IPS DF 4.7 (cell line): ENCODE data around the gene PRCC.

Source experiments
- DNase-seq: peaks from one replicate; pipeline ENCODE4 v3.0.0-alpha.2; 2013; ENCODE audit warnings: low spot score; ENCODE audit errors: extremely low read depth

PRCC gene

DNA sequence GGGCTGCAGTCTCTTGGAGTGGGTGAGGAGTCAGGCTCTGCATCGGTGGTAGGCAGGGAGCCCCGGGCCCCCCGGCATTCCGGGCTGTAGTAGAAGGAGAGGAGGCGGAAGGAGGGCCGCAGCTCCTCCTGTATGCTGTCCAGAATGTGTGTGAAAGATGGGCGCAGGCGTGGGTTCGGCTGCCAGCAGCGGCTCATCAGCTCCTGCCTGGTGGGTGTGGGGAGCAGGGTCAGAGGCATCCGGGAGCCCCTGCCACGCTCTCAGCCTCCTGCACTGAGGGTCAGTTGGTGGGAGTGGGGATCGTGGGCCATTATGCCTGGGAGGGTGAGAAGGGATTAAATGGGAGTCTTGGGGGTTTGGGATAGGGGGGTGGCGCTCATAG lies 73.6 kb downstream of the PRCC start:
- DNase-seq: no peak

DNA sequence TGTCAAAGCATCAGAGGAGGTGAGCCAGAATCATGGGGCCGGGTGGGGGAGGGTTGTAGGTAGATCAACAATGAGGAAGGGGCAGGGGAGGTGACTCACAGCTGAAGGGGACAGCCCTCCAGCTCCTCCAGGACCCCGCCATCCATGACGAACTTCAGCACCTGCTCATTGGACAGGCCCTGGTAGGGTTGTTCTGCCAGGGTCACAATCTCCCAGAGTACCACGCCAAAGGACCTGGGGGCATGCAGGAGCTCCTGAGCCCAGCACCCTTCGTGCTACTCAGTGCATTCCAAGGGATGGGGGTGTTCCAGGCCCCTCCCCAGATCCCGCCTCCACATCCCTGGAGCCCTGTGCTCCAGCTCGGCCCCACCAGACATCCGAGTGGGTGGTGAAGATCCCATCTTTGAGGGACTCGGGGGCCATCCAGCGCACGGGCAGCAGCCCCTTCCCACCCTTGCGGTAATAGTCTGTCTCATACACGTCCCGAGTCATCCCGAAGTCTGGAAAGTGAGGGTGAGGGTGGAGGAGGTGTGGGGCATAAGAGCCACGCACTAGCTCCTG lies 74.0 kb downstream of the PRCC start:
- no peak for DNase-seq

DNA sequence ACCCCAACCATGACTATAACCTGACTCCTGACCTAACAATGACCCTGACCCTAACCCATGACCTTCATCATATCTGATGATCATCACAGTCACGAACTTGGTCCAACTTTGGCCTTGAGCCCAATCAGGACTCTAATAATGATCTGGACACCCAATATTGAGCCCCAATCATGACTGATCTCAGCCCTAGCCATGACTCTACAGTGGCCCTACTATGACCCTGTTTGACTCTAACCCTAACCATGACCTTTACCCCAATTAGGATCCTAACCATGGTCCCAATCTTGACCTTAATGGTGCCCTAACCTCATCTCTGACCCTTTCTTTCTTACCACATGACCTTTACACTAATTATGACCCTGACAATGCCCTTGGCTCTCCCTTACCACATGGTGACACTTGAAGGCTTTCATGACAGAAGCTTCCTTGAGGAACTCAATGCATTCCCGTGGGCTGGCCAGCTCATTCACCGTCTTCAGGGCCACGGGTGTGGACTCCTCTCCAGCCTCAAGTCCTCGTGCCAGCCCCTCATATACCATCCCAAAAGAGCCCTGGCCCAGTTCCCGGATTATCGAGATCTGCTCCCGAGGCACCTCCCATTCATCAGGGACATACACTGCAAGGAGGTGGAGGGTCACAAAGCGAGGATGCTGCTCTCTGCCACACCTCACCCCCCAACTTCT lies 75.4 kb downstream of the PRCC start:
- DNase-seq: no peak

DNA sequence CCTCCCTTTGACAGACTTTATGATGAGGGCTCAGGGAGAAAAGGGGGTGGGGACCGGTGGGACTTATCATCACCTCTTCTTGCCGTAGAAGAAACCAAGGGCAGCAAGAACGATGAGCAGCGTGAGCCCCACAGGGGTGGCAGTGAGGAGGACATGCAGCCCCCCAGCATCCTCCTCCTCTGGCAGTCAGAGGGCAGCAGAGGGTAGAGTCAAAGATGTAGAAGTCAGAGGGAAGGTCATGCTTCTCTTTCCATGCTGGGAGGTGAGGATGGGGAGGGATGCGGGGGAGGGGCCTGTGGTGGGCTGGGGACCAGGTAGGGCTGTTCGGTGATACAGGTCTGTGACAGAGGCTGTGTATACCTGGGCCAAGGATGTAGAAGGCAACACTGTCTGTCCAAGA lies 76.8 kb downstream of the PRCC start:
- no peak for DNase-seq

DNA sequence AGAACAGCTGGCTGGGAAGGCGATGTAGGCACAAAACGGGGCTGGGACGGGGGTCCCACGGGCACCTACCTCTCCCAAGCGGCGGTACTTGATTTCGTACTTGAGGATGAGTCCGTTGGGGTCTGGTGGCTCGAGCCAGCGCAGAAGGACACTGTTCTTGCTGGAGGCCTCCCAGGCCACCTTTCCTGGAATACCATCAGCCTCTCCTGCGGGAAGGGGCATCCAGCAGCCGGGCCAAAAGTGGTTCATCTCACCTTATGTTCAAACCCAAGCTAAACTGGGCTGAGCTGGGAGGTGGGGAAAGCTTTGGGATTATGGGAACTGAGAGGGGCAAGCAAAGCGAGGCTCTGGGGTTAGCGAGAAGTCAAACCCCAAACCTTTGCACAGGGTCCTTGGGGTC lies 77.3 kb downstream of the PRCC start:
- DNase-seq: no peak

DNA sequence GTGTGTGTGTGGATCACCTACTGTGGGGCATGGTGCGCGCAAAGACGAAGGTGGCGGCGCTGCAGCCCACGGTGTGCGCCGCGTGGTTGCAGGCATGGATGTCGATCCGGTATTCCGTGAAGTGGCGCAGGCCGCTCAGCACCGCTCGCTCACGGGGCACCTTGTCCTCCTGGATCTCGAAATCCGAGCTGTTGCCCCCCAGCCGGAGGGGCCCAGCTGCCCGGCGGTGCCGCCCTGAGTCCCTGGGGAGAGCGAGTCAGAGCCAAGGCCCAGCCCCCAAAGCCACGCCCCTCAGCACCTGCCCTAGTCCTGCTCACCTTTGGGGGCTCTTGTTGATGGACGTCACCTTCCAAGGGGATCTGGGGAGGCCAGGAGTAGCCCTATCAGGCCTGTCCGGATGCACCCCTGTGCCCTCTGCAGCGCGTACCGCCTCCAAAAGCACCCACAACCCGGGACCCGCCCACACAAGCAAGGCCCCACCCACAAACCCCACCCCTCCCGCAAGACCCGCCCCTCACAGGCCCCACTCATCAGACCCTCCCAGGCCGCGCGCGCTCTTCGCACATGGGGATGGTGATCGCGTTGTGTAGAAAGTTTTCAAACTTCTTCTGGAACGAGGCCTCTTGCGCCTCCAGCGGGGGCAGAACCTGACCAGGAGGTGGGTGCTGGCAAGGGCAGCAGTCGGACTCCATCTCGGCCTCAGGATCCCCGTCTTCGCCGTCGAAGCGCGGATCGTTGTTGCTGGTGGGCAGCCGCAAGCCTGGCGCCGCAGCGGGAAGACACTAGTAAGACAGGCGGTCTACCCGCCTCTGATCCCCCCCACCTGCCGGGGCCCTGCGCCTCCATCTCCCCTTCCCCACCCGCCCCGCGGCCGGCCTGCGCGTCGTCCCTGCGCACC lies 78.0 kb downstream of the PRCC start:
- no peak for DNase-seq

DNA sequence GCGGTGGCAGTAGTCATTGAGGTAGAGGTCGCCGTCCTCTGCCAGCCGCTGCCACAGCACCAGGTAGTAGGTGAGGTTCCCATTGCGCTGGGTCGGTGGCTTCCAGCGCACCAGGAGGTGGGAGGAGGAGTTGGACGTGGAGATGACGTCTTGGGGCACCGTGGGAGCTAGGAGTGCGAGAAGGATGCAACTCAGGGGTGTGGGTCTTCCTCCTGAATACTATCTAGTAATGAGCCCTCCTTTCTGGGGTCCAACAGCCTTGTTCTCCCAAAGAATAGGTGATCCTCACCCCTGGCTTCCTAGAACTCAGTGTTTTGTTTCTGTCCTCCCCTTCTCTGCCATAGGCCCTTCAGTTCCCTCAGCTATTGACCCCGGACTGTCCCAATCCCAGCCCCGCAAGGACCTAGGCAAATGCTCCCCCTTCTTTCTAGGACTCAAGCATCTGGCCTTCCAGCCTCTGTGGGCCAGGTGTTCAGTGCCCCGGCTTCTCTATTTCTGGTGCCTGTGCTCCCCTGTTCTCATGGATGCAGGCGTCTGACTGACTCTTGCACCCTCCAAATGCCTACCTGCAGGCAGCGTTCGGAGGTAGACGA lies 78.7 kb downstream of the PRCC start:
- DNase-seq: no peak

DNA sequence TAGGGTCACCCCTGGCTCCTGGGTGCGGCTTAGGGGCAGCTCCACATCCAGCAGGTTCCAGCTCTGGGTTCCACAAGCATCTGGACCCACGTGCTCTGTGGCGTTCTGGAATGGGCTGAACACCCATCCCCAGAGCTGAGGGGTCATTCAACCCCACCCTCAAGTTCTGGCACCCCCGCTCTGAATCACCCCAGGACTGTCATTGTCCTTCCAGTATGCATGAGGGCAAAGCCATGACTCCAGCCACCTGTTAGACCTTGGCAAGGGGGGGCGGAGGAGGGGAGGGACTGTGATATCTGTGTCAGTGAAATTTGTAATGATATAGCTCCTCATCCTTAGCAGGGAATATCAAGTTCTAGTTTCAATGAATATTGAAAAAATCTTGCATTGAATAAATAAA lies 79.3 kb downstream of the PRCC start:
- DNase-seq: no peak

DNA sequence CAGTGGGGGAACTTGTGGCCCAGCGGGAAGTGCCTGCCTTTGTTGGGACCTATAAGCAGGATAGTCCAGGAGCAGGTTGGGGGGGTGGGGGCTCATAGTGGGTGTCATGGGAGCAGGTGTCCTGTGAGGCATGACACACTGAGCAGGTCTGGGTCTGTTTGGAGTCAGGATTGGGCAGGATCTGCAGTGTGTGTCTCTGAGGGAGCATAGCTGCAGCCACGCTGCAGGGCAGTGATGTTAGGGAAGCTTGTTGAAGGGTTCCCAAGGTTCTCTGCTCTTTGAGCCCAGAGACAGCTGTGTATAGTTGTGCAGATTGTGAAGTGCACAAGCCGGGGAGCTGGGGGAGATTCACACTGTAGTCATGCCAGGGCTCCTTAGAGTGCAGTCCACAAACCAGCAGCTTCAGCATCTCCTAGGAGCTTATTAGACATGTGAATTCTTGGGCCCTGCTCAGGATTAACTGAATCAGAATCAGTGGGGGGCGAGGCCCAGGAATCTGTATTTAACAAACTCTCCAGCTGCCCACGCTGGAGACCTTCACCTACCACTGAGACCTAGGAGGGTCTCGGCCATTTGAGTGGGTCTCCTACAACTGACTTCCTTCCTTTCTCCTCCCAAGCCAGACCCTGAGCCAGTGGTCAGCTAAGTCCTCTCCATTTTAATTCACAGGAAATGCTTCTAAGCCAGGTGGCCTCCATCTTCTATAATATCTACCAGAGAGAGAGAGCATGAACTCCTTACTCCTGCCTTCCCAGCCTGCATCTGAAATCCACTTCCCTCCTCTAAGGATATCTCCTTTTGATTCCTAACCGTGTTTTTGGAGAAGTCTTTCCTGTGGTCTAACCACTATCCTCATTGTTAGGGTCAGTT lies 80.5 kb downstream of the PRCC start:
- no peak for DNase-seq

DNA sequence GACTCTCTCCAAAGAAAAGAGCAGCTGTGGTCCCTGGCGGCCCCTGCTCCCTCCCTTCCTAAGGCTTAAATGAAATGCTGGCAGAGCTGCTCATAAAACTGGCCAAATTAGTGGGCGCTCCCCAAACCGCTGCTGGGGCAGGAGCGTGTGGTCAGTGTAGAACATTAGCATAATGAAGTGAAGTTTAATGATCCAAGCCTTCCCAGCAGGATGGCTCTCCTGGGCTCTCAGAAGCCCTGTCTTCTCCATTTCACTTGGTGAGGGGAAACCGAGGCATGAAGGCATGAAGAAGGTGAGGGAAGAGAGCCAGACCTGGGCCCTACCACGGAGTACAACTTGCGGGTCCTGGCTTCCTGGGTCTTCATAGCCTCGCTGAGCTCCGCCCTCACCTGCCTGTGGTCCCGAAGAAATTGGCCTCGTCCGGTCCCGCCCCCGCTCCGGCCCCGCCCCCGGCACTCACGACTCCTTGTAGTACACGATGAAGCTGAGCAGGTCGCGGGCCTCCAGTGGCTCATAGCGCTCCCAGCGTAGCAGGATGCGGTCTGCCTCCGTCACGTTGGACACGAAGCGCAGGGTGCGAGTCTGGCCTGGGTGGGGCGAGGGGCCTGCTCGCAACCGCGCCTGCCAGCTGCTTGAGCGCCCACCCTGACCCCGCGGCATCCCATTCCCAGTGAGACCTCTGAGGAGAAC lies 81.3 kb downstream of the PRCC start:
- DNase-seq: no peak

DNA sequence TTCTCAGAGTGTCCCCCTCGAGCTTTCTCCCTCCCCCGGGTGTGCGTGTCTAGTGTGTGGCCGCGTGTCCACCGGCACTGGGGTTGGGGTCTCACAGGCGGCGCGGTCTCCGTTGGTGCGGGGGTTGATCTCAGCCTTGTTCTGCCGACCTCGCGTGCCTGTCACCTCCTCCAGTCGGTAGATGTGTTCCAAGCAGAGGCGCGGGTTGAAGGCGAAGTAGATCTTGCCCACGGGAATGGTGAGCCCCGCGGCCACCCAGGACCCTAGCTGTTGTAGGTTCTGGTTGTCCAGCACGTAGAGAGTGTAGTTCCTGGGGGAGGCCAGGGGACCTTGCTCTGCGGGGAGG lies 81.8 kb downstream of the PRCC start:
- no peak for DNase-seq
